ENCODE data around the gene ATP6V1E1.

ATP6V1E1 gene

DNA sequence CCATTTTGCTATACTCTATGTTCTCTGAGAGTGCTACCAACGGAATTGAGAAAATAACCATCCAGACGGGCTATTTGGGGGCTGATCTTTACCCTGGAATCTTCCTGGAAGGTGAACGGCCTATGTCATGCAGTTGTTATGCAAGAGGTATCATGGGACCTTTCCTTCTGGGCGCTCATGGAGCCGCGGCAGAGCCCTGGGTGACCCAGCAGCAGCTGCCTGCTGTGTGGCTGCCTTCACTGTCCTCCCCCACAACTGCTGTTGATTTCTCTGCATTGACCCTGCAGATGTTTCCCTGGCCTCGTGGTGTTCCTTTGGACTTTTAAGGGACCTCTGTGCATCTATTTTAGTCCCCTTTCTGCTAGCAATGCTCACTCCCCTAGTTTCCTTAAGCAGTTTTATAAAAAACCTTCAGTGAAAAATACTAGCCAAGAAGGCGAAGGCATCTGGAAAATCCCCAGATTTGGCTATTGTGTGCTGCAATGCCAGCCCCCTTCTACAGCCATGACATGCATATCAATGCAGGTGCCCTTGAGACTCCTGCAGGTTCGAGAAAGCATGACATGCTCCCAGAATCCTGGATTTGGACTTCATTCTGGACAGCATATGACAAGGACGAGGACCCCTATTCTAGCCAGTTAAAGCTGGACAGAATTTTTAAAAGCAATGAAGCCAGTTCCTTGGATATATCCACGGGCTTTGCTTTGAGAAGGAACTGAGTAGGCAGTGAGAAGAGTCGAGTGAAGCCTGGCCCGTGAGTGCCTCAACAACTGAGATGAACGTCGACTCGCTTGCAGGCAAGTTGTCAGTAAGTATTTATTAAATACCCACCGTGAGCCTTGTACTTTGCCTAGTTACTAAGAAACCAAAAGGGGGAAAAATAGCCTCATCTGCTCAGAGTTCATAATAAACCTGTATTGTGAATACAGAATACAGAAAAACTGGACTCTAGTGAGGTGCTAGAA is 65.4 kb downstream of the ATP6V1E1 start, which contains the start of gene SLC25A18:
Gene SLC25A18, plus strand, starts transcription at position 593 of the 965 bp plus-strand sequence. CDS start 16,447 bp downstream, outside the sequence.
- Mint-ChIP-seq H3K9me3 (no peaks in the 10 kb centered on the region), H3K36me3 (ENCODE audit: low read depth) (no peaks in the 10 kb centered on the region), H3K27ac (no peak within 1 kb of the TSS), H3K27me3 (ENCODE audit: low read depth) (no peaks in the 10 kb centered on the region), H3K4me3 (no peak within 1 kb of the TSS), H3K4me1 (ENCODE audit: low read depth) (no peaks in the 10 kb centered on the region)

DNA sequence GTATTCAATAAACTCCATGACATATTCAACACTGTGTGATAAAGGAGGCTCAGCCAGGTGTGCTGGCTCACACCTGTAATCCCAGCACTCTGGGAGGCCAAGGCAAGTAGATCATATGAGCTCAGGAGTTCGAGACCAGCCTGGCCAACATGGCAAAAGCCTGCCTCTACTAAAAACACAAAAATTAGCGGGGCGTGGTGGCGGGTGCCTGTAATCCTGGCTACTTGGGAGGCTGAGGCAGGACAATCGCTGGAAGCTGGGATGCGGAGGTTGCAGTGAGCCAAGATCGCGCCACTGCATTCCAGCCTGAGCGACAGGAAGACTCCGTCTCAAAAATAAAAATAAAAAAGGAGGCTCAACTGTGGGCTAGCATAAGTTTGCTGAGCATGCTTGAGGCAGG is 69.4 kb downstream of the ATP6V1E1 start:
- Mint-ChIP-seq H3K4me1 (ENCODE audit: low read depth) (no peaks in the 10 kb centered on the region), H3K9me3 (no peaks in the 10 kb centered on the region), H3K4me3 (no peak overlapping the region), H3K27me3 (ENCODE audit: low read depth) (no peaks in the 10 kb centered on the region), H3K36me3 (ENCODE audit: low read depth) (no peaks in the 10 kb centered on the region), H3K27ac (no peak overlapping the region)

DNA sequence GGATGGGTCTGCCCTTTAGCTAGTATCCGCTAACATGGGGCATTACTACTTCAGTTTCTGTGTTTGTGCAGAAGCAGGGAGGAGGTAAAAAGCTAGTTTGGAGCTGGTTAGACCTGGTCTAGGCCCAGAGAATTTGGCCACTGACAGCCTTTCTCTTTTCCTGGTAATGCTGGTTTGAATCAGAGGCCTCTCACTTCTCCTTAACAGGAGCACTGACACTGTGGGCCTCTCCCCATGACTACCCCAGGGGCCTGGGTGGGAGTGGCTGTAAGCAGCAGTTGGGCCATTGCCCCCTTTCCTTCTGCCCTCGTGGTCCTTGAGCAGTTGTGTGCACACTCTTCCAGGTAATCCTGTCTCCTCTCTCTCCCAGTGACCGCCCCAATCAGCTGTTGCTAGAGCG is 73.7 kb downstream of the ATP6V1E1 start:
- H3K36me3 Mint-ChIP-seq (ENCODE audit: low read depth) = no peaks in the 10 kb centered on the region
- H3K27ac Mint-ChIP-seq = no peak overlapping the region
- H3K27me3 Mint-ChIP-seq (ENCODE audit: low read depth) = no peaks in the 10 kb centered on the region
- no peaks in the 10 kb centered on the region for H3K4me1 Mint-ChIP-seq (ENCODE audit: low read depth)
- no peak overlapping the region for H3K4me3 Mint-ChIP-seq
- no peaks in the 10 kb centered on the region for H3K9me3 Mint-ChIP-seq

DNA sequence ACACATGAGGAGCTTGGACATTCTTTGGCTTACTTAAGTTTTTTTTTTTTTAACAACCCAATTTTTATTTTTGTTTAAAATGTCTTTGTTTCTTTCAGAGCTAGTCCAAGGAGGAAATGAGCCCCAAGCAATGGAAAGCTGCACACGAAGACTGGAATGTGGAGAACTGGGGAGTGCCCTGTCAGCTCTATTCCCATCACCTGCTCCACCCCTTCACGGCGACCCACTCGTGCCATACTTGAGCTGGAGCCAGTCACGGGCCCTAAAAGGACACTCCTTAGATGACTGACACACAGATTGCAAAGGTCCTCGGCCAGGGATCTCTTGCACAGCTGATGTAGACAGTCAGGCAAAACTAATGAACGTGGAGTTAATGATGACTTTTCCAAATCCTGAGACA is 75.8 kb downstream of the ATP6V1E1 start:
- Mint-ChIP-seq H3K27me3 (ENCODE audit: low read depth) (no peaks in the 10 kb centered on the region), H3K9me3 (no peaks in the 10 kb centered on the region), H3K27ac (no peak overlapping the region), H3K36me3 (ENCODE audit: low read depth) (no peaks in the 10 kb centered on the region), H3K4me1 (ENCODE audit: low read depth) (no peaks in the 10 kb centered on the region), H3K4me3 (no peak overlapping the region)

DNA sequence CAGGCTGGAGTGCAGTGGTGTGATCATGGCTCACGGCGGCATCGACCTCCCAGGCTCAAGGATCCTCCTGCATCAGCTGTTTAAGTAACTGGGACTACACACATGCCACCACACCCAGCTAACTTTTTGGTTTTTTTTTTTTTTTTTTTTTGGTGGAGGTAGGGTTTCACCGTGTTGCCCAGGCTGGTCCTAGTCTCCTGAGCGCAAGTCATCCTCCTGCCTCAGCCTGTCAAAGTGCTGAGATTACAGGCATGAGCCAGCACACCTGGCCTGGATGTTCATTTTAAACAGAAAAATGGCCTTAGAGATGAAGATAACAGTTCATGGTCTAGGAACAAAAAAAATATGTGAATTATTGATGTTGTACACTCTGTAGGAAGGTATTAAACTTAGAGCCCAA is 78.9 kb downstream of the ATP6V1E1 start:
- Mint-ChIP-seq H3K27ac (no peak overlapping the region), H3K36me3 (ENCODE audit: low read depth) (no peaks in the 10 kb centered on the region), H3K4me1 (ENCODE audit: low read depth) (no peaks in the 10 kb centered on the region), H3K27me3 (ENCODE audit: low read depth) (no peaks in the 10 kb centered on the region), H3K9me3 (no peaks in the 10 kb centered on the region), H3K4me3 (no peak overlapping the region)

DNA sequence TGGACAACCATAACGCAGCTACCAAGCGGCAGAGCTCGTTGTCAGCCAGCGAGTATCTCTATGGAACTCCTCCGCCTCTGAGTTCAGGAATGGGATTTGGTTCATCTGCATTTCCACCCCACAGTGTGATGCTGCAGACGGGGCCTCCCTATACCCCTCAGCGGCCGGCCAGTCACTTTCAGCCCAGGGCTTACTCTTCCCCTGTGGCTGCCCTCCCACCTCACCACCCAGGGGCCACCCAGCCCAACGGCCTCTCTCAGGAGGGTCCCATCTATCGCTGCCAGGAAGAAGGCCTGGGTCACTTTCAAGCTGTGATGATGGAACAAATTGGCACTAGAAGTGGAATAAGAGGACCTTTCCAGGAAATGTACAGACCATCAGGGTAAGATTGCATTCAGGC is 79.4 kb downstream of the ATP6V1E1 start:
- Mint-ChIP-seq H3K9me3 (no peaks in the 10 kb centered on the region), H3K4me1 (ENCODE audit: low read depth) (no peaks in the 10 kb centered on the region), H3K4me3 (no peak overlapping the region), H3K27me3 (ENCODE audit: low read depth) (no peaks in the 10 kb centered on the region), H3K27ac (no peak overlapping the region), H3K36me3 (ENCODE audit: low read depth) (no peaks in the 10 kb centered on the region)

DNA sequence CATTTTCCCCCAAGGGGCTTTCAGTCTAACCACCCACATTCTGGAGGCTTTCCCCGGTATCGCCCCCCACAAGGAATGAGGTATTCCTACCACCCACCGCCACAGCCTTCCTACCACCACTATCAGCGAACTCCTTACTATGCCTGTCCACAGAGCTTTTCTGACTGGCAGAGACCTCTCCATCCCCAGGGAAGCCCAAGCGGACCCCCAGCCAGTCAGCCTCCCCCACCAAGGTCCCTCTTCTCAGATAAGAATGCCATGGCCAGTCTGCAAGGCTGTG is 79.9 kb downstream of the ATP6V1E1 start:
- Mint-ChIP-seq H3K9me3 (no peaks in the 10 kb centered on the region), H3K27ac (no peak overlapping the region), H3K27me3 (ENCODE audit: low read depth) (no peaks in the 10 kb centered on the region), H3K4me1 (ENCODE audit: low read depth) (no peaks in the 10 kb centered on the region), H3K4me3 (no peak overlapping the region), H3K36me3 (ENCODE audit: low read depth) (no peaks in the 10 kb centered on the region)

DNA sequence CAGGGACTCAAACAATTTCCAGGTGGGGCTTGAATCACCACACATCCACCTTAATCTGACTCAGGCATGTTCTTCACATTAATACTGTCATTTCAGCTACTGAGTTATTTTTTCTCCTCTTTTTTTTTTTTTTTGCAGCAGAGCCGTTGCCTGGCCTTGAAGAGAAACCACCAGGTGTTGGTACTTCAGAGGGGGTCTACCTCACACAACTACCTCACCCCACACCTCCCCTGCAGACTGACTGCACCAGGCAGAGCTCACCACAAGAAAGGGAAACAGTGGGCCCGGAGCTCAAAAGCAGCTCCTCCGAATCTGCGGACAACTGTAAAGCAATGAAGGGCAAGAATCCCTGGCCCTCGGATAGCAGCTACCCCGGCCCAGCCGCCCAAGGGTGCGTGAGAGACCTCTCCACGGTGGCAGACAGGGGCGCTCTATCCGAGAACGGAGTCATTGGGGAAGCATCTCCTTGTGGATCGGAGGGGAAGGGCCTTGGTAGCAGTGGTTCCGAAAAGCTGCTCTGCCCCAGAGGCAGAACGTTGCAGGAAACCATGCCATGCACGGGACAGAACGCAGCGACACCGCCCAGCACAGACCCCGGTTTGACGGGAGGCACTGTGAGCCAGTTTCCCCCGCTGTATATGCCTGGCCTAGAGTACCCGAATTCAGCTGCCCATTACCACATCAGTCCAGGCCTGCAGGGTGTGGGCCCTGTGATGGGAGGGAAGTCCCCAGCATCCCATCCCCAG is 80.4 kb downstream of the ATP6V1E1 start:
- no peaks in the 10 kb centered on the region for H3K9me3 Mint-ChIP-seq
- no peaks in the 10 kb centered on the region for H3K27me3 Mint-ChIP-seq (ENCODE audit: low read depth)
- no peak overlapping the region for H3K4me3 Mint-ChIP-seq
- no peaks in the 10 kb centered on the region for H3K36me3 Mint-ChIP-seq (ENCODE audit: low read depth)
- H3K27ac Mint-ChIP-seq = no peak overlapping the region
- H3K4me1 Mint-ChIP-seq (ENCODE audit: low read depth) = no peaks in the 10 kb centered on the region

DNA sequence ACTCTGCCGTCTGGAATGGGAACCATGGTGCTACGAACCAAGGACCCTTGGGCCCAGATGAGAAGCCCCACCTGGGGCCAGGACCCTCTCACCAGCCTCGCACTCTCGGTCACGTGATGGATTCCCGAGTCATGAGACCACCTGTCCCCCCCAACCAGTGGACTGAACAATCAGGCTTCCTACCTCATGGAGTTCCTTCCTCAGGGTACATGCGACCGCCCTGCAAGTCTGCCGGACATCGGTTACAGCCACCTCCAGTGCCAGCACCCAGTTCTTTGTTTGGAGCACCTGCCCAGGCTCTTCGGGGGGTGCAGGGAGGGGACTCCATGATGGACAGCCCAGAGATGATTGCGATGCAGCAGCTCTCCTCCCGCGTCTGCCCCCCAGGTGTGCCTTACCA is 86.1 kb downstream of the ATP6V1E1 start:
- no peaks in the 10 kb centered on the region for H3K27me3 Mint-ChIP-seq (ENCODE audit: low read depth)
- H3K36me3 Mint-ChIP-seq (ENCODE audit: low read depth) = no peaks in the 10 kb centered on the region
- no peaks in the 10 kb centered on the region for H3K4me1 Mint-ChIP-seq (ENCODE audit: low read depth)
- no peak overlapping the region for H3K4me3 Mint-ChIP-seq
- H3K9me3 Mint-ChIP-seq = no peaks in the 10 kb centered on the region
- no peak overlapping the region for H3K27ac Mint-ChIP-seq
